ENCODE measurements around the gene ARHGAP15.

DNA sequence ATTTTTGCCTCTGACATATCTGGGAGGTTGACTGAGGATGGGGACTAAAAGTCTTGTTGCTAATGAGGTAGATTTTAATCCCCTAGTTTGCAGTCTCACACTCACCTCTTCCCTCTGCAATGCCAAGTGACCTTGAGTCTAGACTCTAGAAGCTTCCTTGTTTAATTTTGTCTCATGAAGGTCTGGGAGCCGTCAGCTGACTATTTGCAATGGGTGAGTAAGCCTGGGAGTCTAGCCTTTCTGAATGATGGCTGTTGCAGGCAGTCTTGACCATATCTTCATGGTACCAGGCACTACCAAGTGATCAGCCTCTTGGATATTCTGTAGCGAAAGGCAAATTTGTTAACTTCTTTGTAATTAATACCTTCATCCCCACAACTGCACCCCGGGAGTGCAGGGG lies 61.2 kb downstream of the ARHGAP15 start:
- TF ChIP-seq POLR2AphosphoS5 (IDR thresholded peaks at IDR 0.05) (no peak), POLR2A (IDR thresholded peaks at IDR 0.05) (no peak), EP300 (IDR thresholded peaks at IDR 0.05; ENCODE audit: low read depth) (no peak)
- TF ChIP-seq, protein P1, sequence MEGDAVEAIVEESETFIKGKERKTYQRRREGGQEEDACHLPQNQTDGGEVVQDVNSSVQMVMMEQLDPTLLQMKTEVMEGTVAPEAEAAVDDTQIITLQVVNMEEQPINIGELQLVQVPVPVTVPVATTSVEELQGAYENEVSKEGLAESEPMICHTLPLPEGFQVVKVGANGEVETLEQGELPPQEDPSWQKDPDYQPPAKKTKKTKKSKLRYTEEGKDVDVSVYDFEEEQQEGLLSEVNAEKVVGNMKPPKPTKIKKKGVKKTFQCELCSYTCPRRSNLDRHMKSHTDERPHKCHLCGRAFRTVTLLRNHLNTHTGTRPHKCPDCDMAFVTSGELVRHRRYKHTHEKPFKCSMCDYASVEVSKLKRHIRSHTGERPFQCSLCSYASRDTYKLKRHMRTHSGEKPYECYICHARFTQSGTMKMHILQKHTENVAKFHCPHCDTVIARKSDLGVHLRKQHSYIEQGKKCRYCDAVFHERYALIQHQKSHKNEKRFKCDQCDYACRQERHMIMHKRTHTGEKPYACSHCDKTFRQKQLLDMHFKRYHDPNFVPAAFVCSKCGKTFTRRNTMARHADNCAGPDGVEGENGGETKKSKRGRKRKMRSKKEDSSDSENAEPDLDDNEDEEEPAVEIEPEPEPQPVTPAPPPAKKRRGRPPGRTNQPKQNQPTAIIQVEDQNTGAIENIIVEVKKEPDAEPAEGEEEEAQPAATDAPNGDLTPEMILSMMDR (IDR thresholded peaks at IDR 0.05): no peak

Data from transverse colon (tissue), 4 donors.